DOHH2 (cell line): ENCODE results near the gene UNC13D.

Source experiments
- H3F3A ChIP-seq: fragments of 200-600 bp; sonication (generic), shearing (Covaris generic); 2 replicates; pipeline ENCODE4 v1.6.0; 2016; ENCODE audit warnings: antibody characterized with exemption, mild to moderate bottlenecking; ENCODE audit not compliant: control insufficient read depth, insufficient read depth
- H3K27ac ChIP-seq: fragments of 200-600 bp; sonication (generic); 2 replicates; pipeline ENCODE4 v1.5.1; 2014; ENCODE audit warnings: low read depth, mild to moderate bottlenecking, low read length, moderate library complexity
- H3K27me3 ChIP-seq: fragments of 200-600 bp; sonication (generic); 2 replicates; pipeline ENCODE4 v1.6.1; 2014; ENCODE audit warnings: mild to moderate bottlenecking, low read length, mixed read lengths; ENCODE audit not compliant: control insufficient read depth
- H3K36me3 ChIP-seq: fragments of 200-600 bp; sonication (generic); 2 replicates; pipeline ENCODE4 v1.6.1; 2014; ENCODE audit warnings: mild to moderate bottlenecking, low read length, moderate library complexity, mixed read lengths; ENCODE audit not compliant: control insufficient read depth
- H3K4me1 ChIP-seq: fragments of 200-600 bp; sonication (generic); 2 replicates; pipeline ENCODE4 v1.6.1; 2014; ENCODE audit warnings: mild to moderate bottlenecking, low read length, mixed read lengths; ENCODE audit not compliant: control insufficient read depth
- H3K4me2 ChIP-seq: fragments of 200-600 bp; sonication (generic); 2 replicates; pipeline ENCODE4 v1.6.0; 2014; ENCODE audit warnings: mild to moderate bottlenecking, low read length, moderate library complexity
- H3K4me3 ChIP-seq: fragments of 200-600 bp; sonication (generic); 2 replicates; pipeline ENCODE4 v1.5.1; 2014; ENCODE audit warnings: mild to moderate bottlenecking, low read length, mixed read lengths
- H3K79me2 ChIP-seq: fragments of 200-600 bp; sonication (generic); 2 replicates; pipeline ENCODE4 v1.6.1; 2014; ENCODE audit warnings: mild to moderate bottlenecking, low read length, mixed read lengths; ENCODE audit not compliant: control insufficient read depth
- H3K9me2 ChIP-seq: fragments of 200-600 bp; sonication (generic); replicated peaks from 2 replicates; pipeline ENCODE4 v1.6.1; 2014; ENCODE audit warnings: mild to moderate bottlenecking, low read length, mixed read lengths; ENCODE audit not compliant: control insufficient read depth
- H3K9me3 ChIP-seq: fragments of 200-600 bp; sonication (generic); 2 replicates; pipeline ENCODE4 v1.6.1; 2014; ENCODE audit warnings: antibody characterized with exemption, low read length, mixed read lengths; ENCODE audit not compliant: control insufficient read depth, insufficient read depth
- H4K20me1 ChIP-seq: fragments of 200-600 bp; sonication (generic); 2 replicates; pipeline ENCODE4 v1.6.0; 2014; ENCODE audit warnings: low read depth, mild to moderate bottlenecking, antibody characterized with exemption, low read length, moderate library complexity; ENCODE audit not compliant: control insufficient read depth, insufficient read depth
- CTCF ChIP-seq: fragments of 200-600 bp; sonication (generic); IDR thresholded peaks from one replicate; pipeline ENCODE4 v1.5.1; 2014; ENCODE audit warnings: antibody characterized with exemption, mild to moderate bottlenecking, low read depth, low read length; ENCODE audit not compliant: poor library complexity, severe bottlenecking
- EZH2phosphoT487 ChIP-seq: fragments of 200-600 bp; sonication (generic); IDR thresholded peaks from 2 replicates; pipeline ENCODE4 v1.6.1; 2017; ENCODE audit warnings: borderline replicate concordance, mild to moderate bottlenecking, antibody characterized with exemption, low read length, moderate library complexity, mixed read lengths

The UNC13D gene

GRCh38 chr17:75820094-75821080 lies 23.8 kb downstream of the UNC13D start:
- Histone ChIP-seq H3K9me3 (no peaks in the 10 kb centered on the region), H3K27ac (no peak overlapping the region), H3K4me2 (no peak overlapping the region), H3K4me3 (no peak overlapping the region), H3K36me3 (peaks cover 80% of the 10 kb centered on the region), H3F3A (no peaks in the 10 kb centered on the region), H3K4me1 (no peaks in the 10 kb centered on the region), H3K9me2 (no peaks in the 10 kb centered on the region), H4K20me1 (no peaks in the 10 kb centered on the region), H3K79me2 (no peaks in the 10 kb centered on the region), H3K27me3 (no peaks in the 10 kb centered on the region)
- TF ChIP-seq CTCF (no peak), EZH2phosphoT487 (no peak)

GRCh38 chr17:75819678-75820077 lies 24.5 kb downstream of the UNC13D start:
- TF ChIP-seq EZH2phosphoT487 (no peak), CTCF (no peak)
- Histone ChIP-seq H3K9me3 (no peaks in the 10 kb centered on the region), H3K4me3 (no peak overlapping the region), H3K4me2 (no peak overlapping the region), H3K27ac (no peak overlapping the region), H3K79me2 (no peaks in the 10 kb centered on the region), H3K9me2 (no peaks in the 10 kb centered on the region), H3K4me1 (no peaks in the 10 kb centered on the region), H4K20me1 (no peaks in the 10 kb centered on the region), H3K36me3 (peaks cover 80% of the 10 kb centered on the region), H3F3A (no peaks in the 10 kb centered on the region), H3K27me3 (no peaks in the 10 kb centered on the region)

GRCh38 chr17:75819116-75819515 lies 25.1 kb downstream of the UNC13D start:
- no peak overlapping the region for H3K4me2 ChIP-seq
- no peaks in the 10 kb centered on the region for H3K79me2 ChIP-seq
- H3K9me2 ChIP-seq: no peaks in the 10 kb centered on the region
- no peak overlapping the region for H3K27ac ChIP-seq
- H3K27me3 ChIP-seq: no peaks in the 10 kb centered on the region
- H3F3A ChIP-seq: no peaks in the 10 kb centered on the region
- H4K20me1 ChIP-seq: no peaks in the 10 kb centered on the region
- H3K4me1 ChIP-seq: no peaks in the 10 kb centered on the region
- no peak for TF ChIP-seq EZH2phosphoT487
- no peak for TF ChIP-seq CTCF
- H3K36me3 ChIP-seq: peaks cover 80% of the 10 kb centered on the region
- no peak overlapping the region for H3K4me3 ChIP-seq
- no peaks in the 10 kb centered on the region for H3K9me3 ChIP-seq
